ENCODE data around the gene SLC15A5.

SLC15A5 gene

GRCh38 chr12:16184681-16185080 is 92.8 kb downstream of the SLC15A5 start:
- DNase-seq (ENCODE audit: extremely low read depth in 1 of 2, low read depth in 1 of 2), result no peak

GRCh38 chr12:16183541-16183940 is 93.9 kb downstream of the SLC15A5 start:
- DNase-seq (ENCODE audit: extremely low read depth in 1 of 2, low read depth in 1 of 2), result no peak

- DNase-seq (ENCODE audit: extremely low read depth in 1 of 2, low read depth in 1 of 2), result no peak
These were observed 101.6 kb downstream of the SLC15A5 start for GRCh38 chr12:16175840-16176239.

GRCh38 chr12:16174282-16174681 is 103.2 kb downstream of the SLC15A5 start:
- DNase-seq (ENCODE audit: extremely low read depth in 1 of 2, low read depth in 1 of 2), result no peak

GRCh38 chr12:16171348-16171747 is 106.1 kb downstream of the SLC15A5 start:
- DNase-seq (ENCODE audit: extremely low read depth in 1 of 2, low read depth in 1 of 2), result no peak

- no peak for DNase-seq (ENCODE audit: extremely low read depth in 1 of 2, low read depth in 1 of 2)
These were observed 109.4 kb downstream of the SLC15A5 start for GRCh38 chr12:16168078-16168477.

GRCh38 chr12:16166563-16167470 is 110.7 kb downstream of the SLC15A5 start:
- no peak for DNase-seq (ENCODE audit: extremely low read depth in 1 of 2, low read depth in 1 of 2)

GRCh38 chr12:16165506-16165905 is 112.0 kb downstream of the SLC15A5 start:
- no peak for DNase-seq (ENCODE audit: extremely low read depth in 1 of 2, low read depth in 1 of 2)

GRCh38 chr12:16163901-16164300 is 113.6 kb downstream of the SLC15A5 start:
- DNase-seq (ENCODE audit: extremely low read depth in 1 of 2, low read depth in 1 of 2), result no peak

GRCh38 chr12:16163146-16163545 is 114.3 kb downstream of the SLC15A5 start:
- DNase-seq (ENCODE audit: extremely low read depth in 1 of 2, low read depth in 1 of 2), result no peak

GRCh38 chr12:16159571-16159970 is 117.9 kb downstream of the SLC15A5 start:
- DNase-seq (ENCODE audit: extremely low read depth in 1 of 2, low read depth in 1 of 2), result no peak

- no peak for DNase-seq (ENCODE audit: extremely low read depth in 1 of 2, low read depth in 1 of 2)
These were observed 119.4 kb downstream of the SLC15A5 start for GRCh38 chr12:16158050-16158449.

GRCh38 chr12:16155938-16156337 is 121.5 kb downstream of the SLC15A5 start:
- DNase-seq (ENCODE audit: extremely low read depth in 1 of 2, low read depth in 1 of 2), result no peak

- no peak for DNase-seq (ENCODE audit: extremely low read depth in 1 of 2, low read depth in 1 of 2)
These were observed 122.5 kb downstream of the SLC15A5 start for GRCh38 chr12:16154990-16155389.

GRCh38 chr12:16152885-16153673 is 124.4 kb downstream of the SLC15A5 start:
- no peak for DNase-seq (ENCODE audit: extremely low read depth in 1 of 2, low read depth in 1 of 2)

GRCh38 chr12:16150276-16150675 is 127.2 kb downstream of the SLC15A5 start:
- no peak for DNase-seq (ENCODE audit: extremely low read depth in 1 of 2, low read depth in 1 of 2)

- no peak for DNase-seq (ENCODE audit: extremely low read depth in 1 of 2, low read depth in 1 of 2)
These were observed 128.5 kb downstream of the SLC15A5 start for GRCh38 chr12:16148938-16149337.

All from activated CD8-positive, alpha-beta memory T cell treated with anti-CD3 and anti-CD28 coated beads for 1 hour (primary cell).